ENCODE results near the gene ANXA5. TPM values are rescaled to one million over a fixed set of nuclear protein-coding genes. Genes with fewer than 3 reads are reported as not detected.
"Not testable (repeated sequence)": the region's sequence is repeated elsewhere in the genome, so short reads cannot be mapped to it uniquely, and the experiment has no call there.

ANXA5 gene
- 117 TPM for total RNA-seq
- long read RNA-seq, transcript ANXA5-201 (13 exons, 1,762 nt): major isoform, 292 of 315 reads
- long read RNA-seq, partial matches to known transcripts: 12 of 315 reads
- long read RNA-seq, other reads (novel, unspliced or antisense): 10 of 315 reads

DNA sequence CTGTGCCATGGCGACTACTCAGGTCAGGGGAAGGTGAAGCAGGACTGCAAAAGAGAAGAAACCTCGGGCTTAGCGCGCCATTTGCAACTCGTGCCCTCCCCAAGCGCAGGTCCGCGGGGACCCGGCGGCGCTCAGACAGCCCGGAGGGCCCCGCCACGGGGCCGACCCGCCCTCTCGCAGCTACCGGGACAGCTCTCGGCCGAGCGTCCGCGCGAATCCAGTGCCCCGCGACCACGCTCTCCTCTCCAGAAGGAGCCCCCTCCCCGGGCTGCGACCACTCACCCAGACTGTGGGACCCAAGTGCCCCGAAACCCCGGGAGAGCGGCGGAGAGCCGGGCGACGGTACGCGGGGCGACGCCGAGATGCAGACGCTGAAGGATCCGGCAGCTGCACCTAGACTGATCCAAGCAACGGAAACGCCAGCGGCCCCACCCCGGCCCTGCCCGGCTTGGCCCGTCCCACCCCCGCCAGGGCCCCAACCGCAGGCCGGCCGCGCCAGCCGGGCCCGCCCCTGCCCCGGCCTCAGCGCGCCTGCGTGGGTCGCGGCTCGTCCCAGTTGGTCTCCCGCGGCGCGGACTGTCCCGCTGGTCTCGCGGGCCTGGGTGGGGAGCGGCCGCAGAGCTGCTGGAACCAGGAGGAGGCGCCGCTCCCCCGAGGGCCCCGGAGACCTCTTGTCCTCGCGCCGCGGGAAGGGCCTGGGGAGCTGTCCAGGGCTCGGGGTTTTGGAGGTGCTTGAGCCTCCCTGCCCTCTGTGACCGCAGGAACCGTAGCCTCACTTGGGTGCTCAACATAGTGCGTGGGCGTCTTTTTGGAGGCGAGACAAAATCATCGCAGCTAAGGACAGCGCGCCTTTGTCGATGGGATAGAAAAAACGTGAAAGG, at the start of gene ANXA5:
TSS of gene ANXA5 (minus strand) at position 400 of the 881 bp plus-strand sequence. CDS start at position 9, 391 bp downstream.
- ATAC-seq: peak; percentile 98
- intact Hi-C loops (cut with micrococcal nuclease): no loop called here
- peak; percentile 96 for DNase-seq

GRCh38 chr4:121742794-121743193, 46.0 kb upstream of the ANXA5 start:
- ATAC-seq: no peak
- intact Hi-C loops (cut with micrococcal nuclease): no loop called here

DNA sequence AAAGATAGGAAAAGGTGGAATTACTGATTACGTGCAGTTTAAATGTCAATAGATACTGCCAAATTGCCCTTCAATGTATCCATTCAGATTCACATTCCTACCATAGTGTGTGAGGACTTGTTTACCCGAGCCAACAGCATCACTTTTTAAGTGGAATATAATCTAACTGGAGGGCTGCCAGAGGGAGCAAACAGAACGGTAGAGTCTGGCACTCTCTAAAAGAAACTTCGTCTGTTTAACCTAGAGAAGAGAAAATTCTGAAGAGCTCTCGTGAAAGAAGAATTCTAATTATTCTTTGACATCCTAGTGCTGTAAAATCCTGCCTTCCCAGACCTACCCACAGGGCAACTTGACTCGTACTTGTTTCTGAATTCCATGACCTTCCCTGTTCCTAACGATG, 45.0 kb upstream of the ANXA5 start:
- ATAC-seq (peak; percentile 75), DNase-seq (no peak)
- intact Hi-C loops (cut with micrococcal nuclease): no loop called here

More at GRCh38 chr4:121742794-121743193, 46.0 kb upstream of the ANXA5 start:
- no peak for DNase-seq

DNA sequence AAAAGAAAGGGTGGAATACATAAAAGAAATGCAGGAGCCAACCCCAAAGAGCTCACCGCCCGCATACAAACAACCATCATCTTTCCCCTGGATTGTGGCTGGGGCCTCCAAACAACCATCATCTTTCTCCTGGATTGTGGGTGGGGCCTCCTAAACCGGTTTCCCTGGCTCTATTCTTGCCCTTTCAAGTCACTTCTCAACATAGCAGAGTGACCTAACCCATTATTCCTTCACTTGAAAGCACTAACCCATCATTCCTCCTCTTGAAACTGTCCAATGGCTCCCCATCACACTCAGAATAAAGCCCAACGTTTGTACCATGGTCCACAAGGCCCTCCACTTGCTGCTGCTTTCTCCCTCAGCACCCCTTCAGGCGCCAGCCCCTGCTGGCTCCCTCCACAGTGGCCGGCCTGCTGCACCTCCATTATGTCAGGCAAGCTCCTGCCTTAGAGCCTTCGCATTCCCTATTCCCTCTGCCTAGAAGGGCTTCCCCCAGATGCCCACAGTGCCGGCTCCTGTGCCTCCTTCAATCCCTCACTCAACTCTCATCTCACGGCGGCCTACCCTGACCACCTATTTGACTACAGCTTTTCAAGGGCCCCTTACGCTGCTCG, 44.1 kb upstream of the ANXA5 start:
- intact Hi-C loops (cut with micrococcal nuclease): no loop called here
- no peak for ATAC-seq
- no peak for DNase-seq

DNA sequence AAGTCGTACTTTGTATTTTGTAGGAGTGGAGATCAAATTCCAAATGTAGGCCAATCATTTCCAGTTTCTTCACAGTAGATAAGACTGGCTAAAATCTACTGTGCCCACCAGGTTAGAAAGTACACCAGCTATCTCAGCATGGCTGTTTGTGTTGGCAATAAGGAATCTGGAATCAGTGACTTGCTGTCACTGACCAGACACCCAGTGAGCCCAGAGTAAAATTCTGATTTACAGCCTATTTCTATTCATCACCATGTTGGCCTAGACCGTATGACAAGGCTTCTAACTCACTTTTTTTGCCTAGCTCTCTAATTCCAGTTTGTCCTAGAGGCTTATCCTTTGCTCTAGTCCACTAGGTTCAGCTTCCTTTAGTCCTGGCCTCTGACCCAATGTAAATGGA, 42.8 kb upstream of the ANXA5 start:
- no peak for DNase-seq
- intact Hi-C loops (cut with micrococcal nuclease): loop anchor here (10.0 kb wide), 1 partner anchor 365 kb away; no protein-coding TSS in a partner anchor
- ATAC-seq: no peak

- DNase-seq: no peak
- ATAC-seq: peak; percentile 65
- intact Hi-C loops (cut with micrococcal nuclease): loop anchor here (10.0 kb wide), 1 partner anchor 364 kb away; no protein-coding TSS in a partner anchor
Observed at GRCh38 chr4:121738780-121739535, 42.2 kb upstream of the ANXA5 start.

DNA sequence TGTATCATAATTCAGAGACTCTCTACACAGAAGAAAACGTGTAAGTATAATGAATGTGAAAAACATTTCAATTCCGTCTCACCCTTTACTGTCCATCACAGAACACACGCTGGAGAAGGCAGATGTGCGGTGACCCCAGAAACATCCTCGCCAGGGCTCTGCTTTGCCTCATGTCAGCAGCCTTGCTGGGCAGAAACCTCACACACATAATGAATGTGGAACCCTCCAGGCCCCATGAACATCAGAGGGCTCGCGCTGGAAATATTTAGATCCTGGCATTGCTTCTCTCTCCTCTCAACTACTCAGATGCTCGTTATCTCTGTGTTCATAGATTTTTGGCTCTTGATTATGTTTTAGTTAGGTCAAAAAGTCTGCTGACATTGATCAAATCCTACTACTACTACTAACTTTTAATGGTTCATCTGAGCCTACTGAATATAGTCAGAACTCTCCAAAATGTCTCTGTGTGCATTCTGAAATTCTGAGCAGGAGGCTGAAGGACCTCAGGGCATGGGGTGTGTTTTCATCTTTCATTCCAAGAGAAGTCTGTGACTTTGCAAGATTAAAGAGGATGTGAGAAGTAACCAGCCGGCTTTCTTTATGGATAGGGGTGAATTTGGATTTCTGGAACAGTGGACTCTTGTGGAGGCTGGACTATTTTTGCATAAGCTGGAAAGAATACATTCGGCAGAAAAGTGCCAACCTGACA, 41.2 kb upstream of the ANXA5 start:
- DNase-seq (no peak), ATAC-seq (no peak)
- intact Hi-C loops (cut with micrococcal nuclease): loop anchor here (10.0 kb wide), 1 partner anchor 363 kb away; no protein-coding TSS in a partner anchor

GRCh38 chr4:121736735-121737351, 40.1 kb upstream of the ANXA5 start:
- intact Hi-C loops (cut with micrococcal nuclease): loop anchor here (10.0 kb wide), 1 partner anchor 362 kb away; no protein-coding TSS in a partner anchor
- peak; percentile 43 for ATAC-seq
- DNase-seq: no peak

GRCh38 chr4:121734571-121734970, 37.8 kb upstream of the ANXA5 start:
- intact Hi-C loops (cut with micrococcal nuclease): loop anchor here (10.0 kb wide), 1 partner anchor 360 kb away; no protein-coding TSS in a partner anchor

DNA sequence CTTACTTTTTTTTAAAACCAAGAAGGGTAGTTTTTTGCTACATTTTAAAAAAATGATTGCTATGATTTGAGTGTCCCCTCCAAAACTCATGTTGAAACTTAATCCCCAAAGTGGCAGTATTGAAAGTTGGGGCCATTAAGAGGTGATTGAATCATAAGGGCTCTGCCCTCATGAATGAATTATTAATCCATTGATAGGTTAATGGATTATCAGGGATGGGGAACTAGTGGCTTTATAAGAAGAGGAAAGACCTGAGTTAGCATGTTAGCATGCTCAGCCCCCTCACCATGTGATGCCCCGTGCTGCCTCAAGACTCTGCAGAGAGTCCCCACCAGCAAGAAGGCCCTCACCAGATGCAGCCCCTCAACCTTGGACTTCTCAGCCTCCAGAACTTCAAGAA, 37.2 kb upstream of the ANXA5 start:
- DNase-seq (no peak), ATAC-seq (no peak)
- intact Hi-C loops (cut with micrococcal nuclease): loop anchor here (10.0 kb wide), 1 partner anchor 359 kb away; no protein-coding TSS in a partner anchor

More at GRCh38 chr4:121734571-121734970, 37.8 kb upstream of the ANXA5 start:
- no peak for DNase-seq
- no peak for ATAC-seq

DNA sequence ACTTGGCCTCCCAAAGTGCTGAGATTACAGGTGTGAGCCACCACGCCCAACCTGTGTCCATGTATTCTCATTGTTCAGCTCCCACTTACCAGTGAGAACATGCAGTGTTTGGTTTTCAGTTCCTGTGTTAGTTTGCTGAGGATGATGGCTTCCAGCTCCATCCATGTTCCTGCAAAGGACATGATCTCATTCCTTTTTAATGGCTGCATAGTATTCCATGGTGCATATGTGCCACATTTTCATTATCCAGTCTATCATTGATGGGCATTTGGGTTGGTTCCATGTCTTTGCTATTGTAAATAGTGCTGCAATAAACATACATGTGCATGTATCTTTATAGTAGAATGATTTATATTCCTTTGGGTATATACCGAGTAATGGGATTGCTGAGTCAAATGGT, 33.0 kb upstream of the ANXA5 start:
- not testable (repeated sequence) for ATAC-seq, DNase-seq
- intact Hi-C loops (cut with micrococcal nuclease): loop anchor here (10.0 kb wide), 1 partner anchor 355 kb away; no protein-coding TSS in a partner anchor

- intact Hi-C loops (cut with micrococcal nuclease): no loop called here
- no peak for DNase-seq
- ATAC-seq: no peak
Observed at GRCh38 chr4:121728798-121729226, 32.0 kb upstream of the ANXA5 start.

- no peak for ATAC-seq
- DNase-seq: no peak
- intact Hi-C loops (cut with micrococcal nuclease): no loop called here
Observed at GRCh38 chr4:121728066-121728465, 31.3 kb upstream of the ANXA5 start.

DNA sequence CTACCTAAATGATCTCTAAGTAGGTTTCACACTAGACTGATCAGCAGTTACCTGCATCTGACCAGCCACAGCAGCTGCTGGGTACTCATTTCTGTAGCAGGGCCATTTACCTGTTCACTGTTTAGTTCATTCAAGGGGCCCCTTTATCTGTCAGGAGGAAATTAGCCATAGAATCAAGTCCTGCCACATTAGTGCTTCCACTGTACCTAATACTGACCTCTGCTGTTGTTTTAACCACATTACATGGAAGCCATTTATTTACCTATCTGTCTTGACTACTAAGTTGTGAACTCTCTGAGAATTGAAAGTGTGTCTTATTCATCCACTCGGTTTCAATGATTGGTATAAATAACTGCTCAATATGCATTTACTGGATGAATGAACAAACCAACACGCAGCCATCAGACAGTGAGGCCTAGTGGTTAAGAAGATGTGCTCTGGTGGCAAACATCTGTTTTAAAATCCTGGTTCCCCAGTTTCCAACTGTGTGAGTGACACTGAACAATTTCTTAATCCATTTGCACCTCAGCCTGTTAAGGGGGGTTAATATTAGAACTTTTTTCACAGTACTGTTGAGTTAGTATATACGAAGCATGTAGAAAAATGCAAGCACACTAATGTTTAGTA, 30.0 kb upstream of the ANXA5 start:
- intact Hi-C loops (cut with micrococcal nuclease): no loop called here
- no peak for DNase-seq
- peak; percentile 72 for ATAC-seq

DNA sequence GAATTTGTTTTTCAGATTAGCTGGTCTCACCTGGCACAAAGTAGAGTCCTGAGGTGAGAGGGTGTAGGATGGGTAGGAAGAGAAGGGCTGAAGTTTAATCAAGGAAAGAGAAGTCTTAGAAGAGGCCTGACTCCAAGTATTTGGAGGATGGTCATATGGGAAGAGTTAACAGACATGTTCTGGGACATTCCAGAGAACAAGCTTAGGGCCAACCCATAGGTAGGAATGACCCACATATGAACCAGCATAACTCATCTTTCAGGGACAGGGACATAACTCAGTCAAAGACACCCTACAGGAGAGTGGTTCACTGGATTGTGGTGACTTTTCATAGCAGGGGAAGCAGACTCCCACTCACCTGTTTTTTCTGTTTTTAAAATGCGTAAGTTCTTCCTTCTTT, 27.9 kb upstream of the ANXA5 start:
- DNase-seq (no peak), ATAC-seq (no peak)
- intact Hi-C loops (cut with micrococcal nuclease): no loop called here

GRCh38 chr4:121721700-121722099, 24.9 kb upstream of the ANXA5 start:
- intact Hi-C loops (cut with micrococcal nuclease): no loop called here

DNA sequence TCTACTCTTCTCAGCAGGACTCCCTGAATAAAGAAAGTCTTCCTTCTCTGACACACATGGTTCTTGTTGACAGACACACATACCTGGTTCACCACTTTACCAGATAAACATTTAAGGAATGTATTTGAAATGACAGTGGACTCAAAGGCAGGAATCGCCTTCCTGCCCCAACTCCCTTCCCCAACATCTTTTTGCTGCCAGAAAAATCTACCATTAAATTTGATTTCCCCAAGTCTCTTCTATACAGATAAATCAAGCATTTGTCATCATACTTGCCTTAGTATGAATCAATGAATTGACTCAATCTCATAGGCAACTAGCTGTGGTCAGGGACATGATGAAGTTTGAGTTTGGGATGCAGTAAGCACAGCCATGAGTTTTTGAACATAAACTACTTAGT, 23.3 kb upstream of the ANXA5 start:
- ATAC-seq (no peak), DNase-seq (no peak)
- intact Hi-C loops (cut with micrococcal nuclease): no loop called here

More at GRCh38 chr4:121721700-121722099, 24.9 kb upstream of the ANXA5 start:
- DNase-seq (no peak), ATAC-seq (no peak)
